Measurements from ENCODE around the gene RNU5B-1.

DNA sequence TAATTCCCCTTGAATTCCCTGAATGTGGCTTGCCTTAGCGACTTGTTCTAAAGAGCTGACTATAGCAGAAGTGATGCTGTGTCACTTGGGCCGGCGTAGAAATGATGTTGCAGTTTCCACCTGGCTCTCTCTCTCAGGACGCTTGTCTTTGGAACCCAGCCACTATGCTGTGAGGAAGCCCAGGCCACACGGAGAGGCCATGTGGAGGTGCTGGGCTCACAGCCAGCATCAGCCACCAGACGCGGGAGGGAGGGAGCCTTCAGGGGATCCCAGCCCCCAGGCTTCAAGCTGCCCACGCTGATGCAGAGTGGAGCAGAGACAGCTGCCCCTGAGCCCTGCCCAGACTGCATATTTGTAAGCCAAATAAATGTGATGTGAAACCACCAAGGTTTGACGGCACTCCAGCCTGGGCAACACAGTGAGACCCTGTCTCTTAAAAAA, 18.6 kb downstream of the RNU5B-1 start:
- TF ChIP-seq POLR2AphosphoS5 (IDR thresholded peaks at IDR 0.05) (no peak), CTCF (IDR thresholded peaks at IDR 0.05) (no peak), POLR2A (IDR thresholded peaks at IDR 0.05) (no peak)
